Measurements from ENCODE around the gene NOXA1.
"Not testable (repeated sequence)": the region's sequence is repeated elsewhere in the genome, so short reads cannot be mapped to it uniquely, and the experiment has no call there.

NOXA1 gene

DNA sequence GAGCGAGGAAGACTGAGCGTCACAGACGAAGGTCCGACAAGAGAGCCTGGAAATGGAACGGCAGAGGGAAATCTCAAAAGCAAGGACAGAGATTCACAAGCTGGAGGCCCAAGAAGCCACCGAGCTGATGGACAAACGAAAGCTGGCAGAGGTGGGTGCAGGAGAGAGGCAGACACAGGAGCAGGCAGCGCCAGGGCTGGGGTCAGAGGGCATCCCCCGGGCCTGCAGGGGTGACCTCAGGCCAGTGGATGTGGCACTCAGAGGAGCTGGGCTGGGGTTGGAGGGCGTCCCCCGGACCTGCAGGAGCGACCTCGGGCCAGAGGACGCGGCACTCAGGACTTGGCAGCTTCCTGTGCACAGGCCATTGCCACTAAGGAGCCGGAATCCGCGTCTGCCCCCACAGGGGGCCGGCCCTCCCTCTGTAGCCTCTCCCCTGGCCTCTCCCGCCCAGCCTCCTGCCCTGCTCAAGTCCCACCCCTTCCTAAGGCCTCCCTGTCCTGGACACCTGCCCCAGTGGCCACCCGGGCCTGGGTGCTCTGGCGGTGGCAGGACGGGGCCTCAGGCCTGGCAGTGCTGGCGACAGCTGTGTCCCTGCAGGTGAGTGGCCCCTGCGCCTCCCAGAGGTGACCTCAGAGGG lies 40.6 kb upstream of the NOXA1 start:
- DNase-seq (ENCODE audit: low read depth): no peak
- no peak overlapping the region for H3K4me3 ChIP-seq (ENCODE audit: low read depth, low read length)
- TF ChIP-seq POLR2A (IDR thresholded peaks at IDR 0.05; ENCODE audit: extremely low read depth, insufficient read length) (no peak), MYC (IDR thresholded peaks at IDR 0.05; ENCODE audit: low read depth, low read length) (no peak), MAX (IDR thresholded peaks at IDR 0.05; ENCODE audit: low read depth, low read length) (no peak)
- TF ChIP-seq, protein P1, sequence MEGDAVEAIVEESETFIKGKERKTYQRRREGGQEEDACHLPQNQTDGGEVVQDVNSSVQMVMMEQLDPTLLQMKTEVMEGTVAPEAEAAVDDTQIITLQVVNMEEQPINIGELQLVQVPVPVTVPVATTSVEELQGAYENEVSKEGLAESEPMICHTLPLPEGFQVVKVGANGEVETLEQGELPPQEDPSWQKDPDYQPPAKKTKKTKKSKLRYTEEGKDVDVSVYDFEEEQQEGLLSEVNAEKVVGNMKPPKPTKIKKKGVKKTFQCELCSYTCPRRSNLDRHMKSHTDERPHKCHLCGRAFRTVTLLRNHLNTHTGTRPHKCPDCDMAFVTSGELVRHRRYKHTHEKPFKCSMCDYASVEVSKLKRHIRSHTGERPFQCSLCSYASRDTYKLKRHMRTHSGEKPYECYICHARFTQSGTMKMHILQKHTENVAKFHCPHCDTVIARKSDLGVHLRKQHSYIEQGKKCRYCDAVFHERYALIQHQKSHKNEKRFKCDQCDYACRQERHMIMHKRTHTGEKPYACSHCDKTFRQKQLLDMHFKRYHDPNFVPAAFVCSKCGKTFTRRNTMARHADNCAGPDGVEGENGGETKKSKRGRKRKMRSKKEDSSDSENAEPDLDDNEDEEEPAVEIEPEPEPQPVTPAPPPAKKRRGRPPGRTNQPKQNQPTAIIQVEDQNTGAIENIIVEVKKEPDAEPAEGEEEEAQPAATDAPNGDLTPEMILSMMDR (IDR thresholded peaks at IDR 0.05; ENCODE audit: low read depth, low read length): no peak

GRCh38 chr9:137383081-137383783 lies 40.0 kb upstream of the NOXA1 start:
- DNase-seq (ENCODE audit: low read depth): no peak
- H3K4me3 ChIP-seq (ENCODE audit: low read depth, low read length): no peak overlapping the region
- TF ChIP-seq MYC (IDR thresholded peaks at IDR 0.05; ENCODE audit: low read depth, low read length): no peak

DNA sequence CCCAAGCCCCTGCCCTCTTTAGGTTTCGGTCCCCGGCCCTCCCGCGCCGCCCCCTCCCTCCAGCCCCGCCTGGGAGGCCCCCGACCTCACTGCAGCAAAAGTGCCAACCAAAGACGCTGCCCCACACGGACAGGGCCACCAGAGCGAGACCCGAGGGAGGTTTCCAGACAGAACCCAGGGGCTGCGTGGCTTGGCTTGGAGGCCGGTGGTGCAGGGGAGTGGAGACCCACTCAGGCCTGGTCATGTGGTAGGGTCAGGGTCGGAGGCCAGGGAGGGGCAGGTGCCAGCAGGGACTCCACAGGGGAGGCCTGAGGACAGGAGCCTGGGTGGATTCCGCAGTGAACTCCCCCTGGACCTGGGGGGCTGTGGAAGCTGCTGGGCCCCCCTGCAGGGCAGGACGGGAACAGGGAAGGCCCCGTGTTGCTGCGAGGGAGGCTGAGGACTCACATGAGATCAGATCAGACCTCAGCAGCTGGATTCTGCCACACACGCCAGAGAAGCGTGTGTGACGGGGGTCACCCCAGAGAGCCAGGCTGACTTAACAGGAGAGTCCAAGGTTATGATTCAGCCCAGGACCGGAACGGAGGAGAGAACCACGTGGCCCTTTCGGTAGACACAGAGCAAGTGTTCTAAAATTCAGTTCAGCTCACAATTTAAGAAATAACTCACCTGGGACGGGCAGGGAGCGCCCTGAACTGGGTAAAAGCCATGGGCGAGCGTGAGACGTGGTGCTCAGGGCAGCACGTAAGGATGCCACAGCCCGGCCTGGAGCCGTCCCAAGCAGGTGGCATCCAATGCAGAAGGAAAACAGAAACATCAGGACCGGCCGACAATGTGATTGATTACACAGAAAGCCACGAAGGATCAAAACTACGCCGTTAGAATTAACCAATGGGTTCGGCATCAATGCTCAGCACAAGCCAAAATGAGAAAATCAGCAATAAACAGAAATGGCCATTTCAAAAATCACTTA lies 39.1 kb upstream of the NOXA1 start:
- TF ChIP-seq, protein P1 (IDR thresholded peaks at IDR 0.05; ENCODE audit: low read depth, low read length): no peak
- TF ChIP-seq MYC (IDR thresholded peaks at IDR 0.05; ENCODE audit: low read depth, low read length): no peak
- no peak for DNase-seq (ENCODE audit: low read depth)
- no peak overlapping the region for H3K4me3 ChIP-seq (ENCODE audit: low read depth, low read length)

GRCh38 chr9:137385061-137385655 lies 38.0 kb upstream of the NOXA1 start:
- H3K4me3 ChIP-seq (ENCODE audit: low read depth, low read length): no peak overlapping the region
- TF ChIP-seq POLR2A (IDR thresholded peaks at IDR 0.05; ENCODE audit: extremely low read depth, insufficient read length) (no peak), MAX (IDR thresholded peaks at IDR 0.05; ENCODE audit: low read depth, low read length) (no peak)
- TF ChIP-seq, protein P1 (IDR thresholded peaks at IDR 0.05; ENCODE audit: low read depth, low read length): no peak
- DNase-seq (ENCODE audit: low read depth): no peak

DNA sequence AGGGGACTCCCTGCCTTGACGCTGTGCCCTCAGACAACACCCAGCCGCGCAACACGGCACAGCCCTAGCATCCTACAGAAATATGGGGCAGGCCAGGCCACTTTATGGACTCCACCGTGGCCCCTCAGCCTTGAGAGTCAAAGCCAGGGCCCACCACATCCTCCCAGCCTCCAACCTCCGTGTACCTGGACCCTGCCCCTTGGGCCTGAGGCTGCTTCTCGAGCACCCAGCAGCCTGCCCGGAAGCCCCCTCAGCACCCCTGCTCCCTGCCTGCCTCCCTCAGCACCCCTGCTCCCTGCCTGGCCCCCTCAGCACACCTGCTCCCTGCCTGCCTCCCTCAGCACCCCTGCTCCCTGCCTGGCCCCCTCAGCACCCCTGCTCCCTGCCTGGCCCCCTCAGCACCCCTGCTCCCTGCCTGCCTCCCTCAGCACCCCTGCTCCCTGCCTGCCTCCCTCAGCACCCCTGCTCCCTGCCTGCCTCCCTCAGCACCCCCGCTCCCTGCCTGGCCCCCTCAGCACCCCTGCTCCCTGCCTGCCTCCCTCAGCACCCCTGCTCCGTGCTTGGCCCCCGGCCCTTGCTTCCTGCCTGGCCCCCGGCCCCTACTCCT lies 36.6 kb upstream of the NOXA1 start:
- H3K4me3 ChIP-seq (ENCODE audit: low read depth, low read length); DNase-seq (ENCODE audit: low read depth): not testable (repeated sequence)

DNA sequence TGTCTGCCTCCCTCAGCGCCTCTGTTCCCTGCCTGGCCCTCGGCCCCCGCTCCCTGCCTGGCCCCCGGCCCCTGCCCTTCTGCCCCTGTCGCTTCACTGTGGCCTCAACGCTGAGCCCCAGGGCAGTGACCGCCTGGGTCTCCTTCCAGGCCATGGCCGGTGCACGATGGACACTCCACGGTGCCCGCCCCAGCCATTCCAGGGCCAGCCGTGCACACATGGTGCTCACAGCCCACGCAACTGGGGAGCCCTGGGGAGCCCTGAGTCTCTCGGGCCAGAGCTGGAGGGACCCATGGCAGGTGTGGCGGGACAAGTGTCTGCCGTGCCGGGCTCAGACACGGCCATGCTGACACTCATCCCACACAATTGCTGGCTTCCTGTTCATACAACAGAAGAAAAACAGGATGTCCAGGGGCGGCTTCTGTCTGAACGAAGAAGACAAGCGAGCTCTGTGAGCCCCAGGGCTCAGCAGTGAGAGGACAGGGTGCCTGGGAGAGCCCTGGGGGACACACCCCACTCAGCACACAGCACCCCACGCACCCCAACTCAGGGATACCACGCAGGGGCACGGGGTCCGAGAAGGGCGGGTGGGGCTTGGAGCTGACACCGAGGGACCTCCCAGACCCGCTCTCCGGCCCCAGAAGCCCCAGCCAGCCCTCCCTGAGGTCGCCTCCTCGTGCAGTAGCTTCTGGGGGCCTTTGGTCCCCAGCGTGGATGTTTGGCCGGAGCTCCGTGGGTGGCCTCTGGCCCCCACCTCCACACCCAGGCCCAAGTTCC lies 35.9 kb upstream of the NOXA1 start:
- TF ChIP-seq POLR2A (IDR thresholded peaks at IDR 0.05; ENCODE audit: extremely low read depth, insufficient read length) (no peak), MAX (IDR thresholded peaks at IDR 0.05; ENCODE audit: low read depth, low read length) (no peak), MYC (IDR thresholded peaks at IDR 0.05; ENCODE audit: low read depth, low read length) (no peak)
- TF ChIP-seq, protein P1 (IDR thresholded peaks at IDR 0.05; ENCODE audit: low read depth, low read length): no peak
- DNase-seq (ENCODE audit: low read depth): no peak
- no peak overlapping the region for H3K4me3 ChIP-seq (ENCODE audit: low read depth, low read length)
